Measurements from ENCODE around the gene MICU1.

Gene MICU1

GRCh38 chr10:72539137-72539536, 86.7 kb downstream of the MICU1 start:
- no peaks in the 10 kb centered on the region for H3K79me2 ChIP-seq (ENCODE audit: insufficient read depth, low read depth)
- TF ChIP-seq, protein P1, sequence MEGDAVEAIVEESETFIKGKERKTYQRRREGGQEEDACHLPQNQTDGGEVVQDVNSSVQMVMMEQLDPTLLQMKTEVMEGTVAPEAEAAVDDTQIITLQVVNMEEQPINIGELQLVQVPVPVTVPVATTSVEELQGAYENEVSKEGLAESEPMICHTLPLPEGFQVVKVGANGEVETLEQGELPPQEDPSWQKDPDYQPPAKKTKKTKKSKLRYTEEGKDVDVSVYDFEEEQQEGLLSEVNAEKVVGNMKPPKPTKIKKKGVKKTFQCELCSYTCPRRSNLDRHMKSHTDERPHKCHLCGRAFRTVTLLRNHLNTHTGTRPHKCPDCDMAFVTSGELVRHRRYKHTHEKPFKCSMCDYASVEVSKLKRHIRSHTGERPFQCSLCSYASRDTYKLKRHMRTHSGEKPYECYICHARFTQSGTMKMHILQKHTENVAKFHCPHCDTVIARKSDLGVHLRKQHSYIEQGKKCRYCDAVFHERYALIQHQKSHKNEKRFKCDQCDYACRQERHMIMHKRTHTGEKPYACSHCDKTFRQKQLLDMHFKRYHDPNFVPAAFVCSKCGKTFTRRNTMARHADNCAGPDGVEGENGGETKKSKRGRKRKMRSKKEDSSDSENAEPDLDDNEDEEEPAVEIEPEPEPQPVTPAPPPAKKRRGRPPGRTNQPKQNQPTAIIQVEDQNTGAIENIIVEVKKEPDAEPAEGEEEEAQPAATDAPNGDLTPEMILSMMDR (conservative IDR thresholded peaks at IDR 0.05; ENCODE audit: low read depth, low read length) = no peak
- no peak overlapping the region for H3K4me3 ChIP-seq (IDR thresholded peaks at IDR 0.05; ENCODE audit: insufficient read depth, low read depth, low read length)
- H3K4me1 ChIP-seq (ENCODE audit: low read depth, poor library complexity, severe bottlenecking) = peaks cover 5% of the 10 kb centered on the region
- H3K27ac ChIP-seq = no peak overlapping the region
- no peaks in the 10 kb centered on the region for H4K20me1 ChIP-seq (ENCODE audit: insufficient read depth)
- no peaks in the 10 kb centered on the region for H3K27me3 ChIP-seq (ENCODE audit: insufficient read depth, low read depth)
- H2AFZ ChIP-seq (ENCODE audit: low read depth) = no peak overlapping the region
- no peak overlapping the region for H3K4me2 ChIP-seq
- H3K9ac ChIP-seq = no peak overlapping the region
- H3K36me3 ChIP-seq (ENCODE audit: insufficient read depth) = no peaks in the 10 kb centered on the region

DNA sequence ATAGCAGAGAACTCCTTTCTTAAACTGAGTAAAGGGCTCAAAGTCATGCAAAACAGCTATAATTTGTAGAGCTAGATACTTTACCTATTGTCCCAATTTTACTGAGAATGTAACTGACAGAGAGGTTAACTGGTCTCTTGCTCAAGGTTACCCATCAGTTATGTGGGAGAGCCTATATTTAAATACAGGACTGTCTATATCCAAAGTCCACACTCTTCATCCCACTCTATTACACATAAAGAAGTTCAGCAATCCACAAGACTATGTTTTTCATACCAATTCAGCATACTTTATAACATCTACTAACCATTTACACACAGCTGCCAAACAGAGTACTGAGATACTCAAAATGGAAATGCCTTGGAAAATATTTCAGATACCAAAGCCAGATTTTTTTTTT, 100.2 kb downstream of the MICU1 start:
- Histone ChIP-seq H3K4me2 (no peak overlapping the region), H3K4me3 (IDR thresholded peaks at IDR 0.05; ENCODE audit: insufficient read depth, low read depth, low read length) (no peak overlapping the region), H3K4me1 (ENCODE audit: low read depth, poor library complexity, severe bottlenecking) (no peaks in the 10 kb centered on the region), H4K20me1 (ENCODE audit: insufficient read depth) (no peaks in the 10 kb centered on the region), H3K27ac (no peak overlapping the region), H3K36me3 (ENCODE audit: insufficient read depth) (no peaks in the 10 kb centered on the region), H3K79me2 (ENCODE audit: insufficient read depth, low read depth) (no peaks in the 10 kb centered on the region), H3K9ac (no peak overlapping the region), H3K27me3 (ENCODE audit: insufficient read depth, low read depth) (no peaks in the 10 kb centered on the region), H2AFZ (ENCODE audit: low read depth) (no peak overlapping the region)
- TF ChIP-seq, protein P1 (conservative IDR thresholded peaks at IDR 0.05; ENCODE audit: low read depth, low read length) = no peak

DNA sequence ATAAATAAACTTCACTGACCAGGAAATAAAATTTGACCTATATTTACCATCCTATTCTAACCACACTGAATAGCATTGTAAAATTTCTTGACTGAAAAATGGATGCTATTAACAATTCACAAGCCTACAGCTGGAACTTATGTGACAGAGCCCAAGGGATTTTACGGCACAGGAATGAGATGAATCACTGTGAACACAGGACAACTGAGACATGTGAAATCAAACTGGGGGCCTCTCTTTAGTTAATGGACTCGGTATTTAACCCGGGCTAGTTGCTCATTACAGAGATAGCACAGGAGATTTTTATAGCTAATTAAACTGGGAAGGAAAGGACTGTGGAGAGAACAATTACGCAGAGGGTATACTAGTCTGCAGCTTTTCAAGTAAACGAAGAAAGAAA, 100.6 kb downstream of the MICU1 start:
- Histone ChIP-seq H3K27me3 (ENCODE audit: insufficient read depth, low read depth) (no peaks in the 10 kb centered on the region), H3K27ac (no peak overlapping the region), H3K4me3 (IDR thresholded peaks at IDR 0.05; ENCODE audit: insufficient read depth, low read depth, low read length) (no peak overlapping the region), H3K4me2 (no peak overlapping the region), H3K9ac (no peak overlapping the region), H3K79me2 (ENCODE audit: insufficient read depth, low read depth) (no peaks in the 10 kb centered on the region), H4K20me1 (ENCODE audit: insufficient read depth) (no peaks in the 10 kb centered on the region), H3K4me1 (ENCODE audit: low read depth, poor library complexity, severe bottlenecking) (no peaks in the 10 kb centered on the region), H2AFZ (ENCODE audit: low read depth) (no peak overlapping the region), H3K36me3 (ENCODE audit: insufficient read depth) (no peaks in the 10 kb centered on the region)
- TF ChIP-seq, protein P1 (conservative IDR thresholded peaks at IDR 0.05; ENCODE audit: low read depth, low read length) = no peak

- Histone ChIP-seq H3K4me1 (ENCODE audit: low read depth, poor library complexity, severe bottlenecking) (no peaks in the 10 kb centered on the region), H3K27me3 (ENCODE audit: insufficient read depth, low read depth) (no peaks in the 10 kb centered on the region), H3K36me3 (ENCODE audit: insufficient read depth) (no peaks in the 10 kb centered on the region), H3K27ac (no peak overlapping the region), H2AFZ (ENCODE audit: low read depth) (no peak overlapping the region), H4K20me1 (ENCODE audit: insufficient read depth) (no peaks in the 10 kb centered on the region), H3K79me2 (ENCODE audit: insufficient read depth, low read depth) (no peaks in the 10 kb centered on the region), H3K9ac (no peak overlapping the region), H3K4me2 (no peak overlapping the region), H3K4me3 (IDR thresholded peaks at IDR 0.05; ENCODE audit: insufficient read depth, low read depth, low read length) (no peak overlapping the region)
- TF ChIP-seq, protein P1 (conservative IDR thresholded peaks at IDR 0.05; ENCODE audit: low read depth, low read length) = no peak
Measured at GRCh38 chr10:72524489-72524888, 101.4 kb downstream of the MICU1 start.

Measured in KMS-11 (cell line).